CD8-positive, alpha-beta memory T cell (primary cell): ENCODE measurements around the gene SIPA1L3. TPM values are rescaled to one million over a fixed set of nuclear protein-coding genes. Genes with fewer than 3 reads are reported as not detected.
A peak's percentile ranks its signal among the peaks of the same experiment; 100 is the strongest.

ENCODE experiments used
- CTCF ChIA-PET: fragments of 350-600 bp; sonication (Branson Sonifier 250); formaldehyde crosslinking; loops from one replicate; lab custom pipeline; 2021; ENCODE audit warnings: antibody characterized with exemption; lab: Charles Lee
- POLR2A ChIA-PET: fragments of 350-600 bp; sonication (Branson Sonifier 250); formaldehyde crosslinking; loops from one replicate; lab custom pipeline; 2021; ENCODE audit warnings: antibody characterized with exemption; lab: Charles Lee
- DNase-seq, 5 donors: peaks; one replicate each; pipeline versions ENCODE4 v3.0.0 to v3.0.0-alpha.2; 2020 to 2022; ENCODE audit warnings: mixed read lengths in 1 of 5
- H3K27ac ChIP-seq: one replicate; pipeline ENCODE4 v1.7.0; 2013; ENCODE audit warnings: low read depth, mild to moderate bottlenecking, low read length, moderate library complexity
- H3K27me3 ChIP-seq: 2 replicates; pipeline ENCODE4 v1.7.0; 2013; ENCODE audit warnings: low read length, mild to moderate bottlenecking; ENCODE audit not compliant: insufficient read depth, poor library complexity, severe bottlenecking
- H3K36me3 ChIP-seq: 2 replicates; pipeline ENCODE4 v1.7.0; 2013; ENCODE audit warnings: mild to moderate bottlenecking, low read length, moderate library complexity; ENCODE audit not compliant: insufficient read depth
- H3K4me1 ChIP-seq: 2 replicates; pipeline ENCODE4 v1.7.0; 2013; ENCODE audit warnings: mild to moderate bottlenecking, low read length, moderate library complexity; ENCODE audit not compliant: insufficient read depth
- H3K4me3 ChIP-seq: 2 replicates; pipeline ENCODE4 v1.7.0; 2013; ENCODE audit warnings: mild to moderate bottlenecking, low read length
- H3K9me3 ChIP-seq: 2 replicates; pipeline ENCODE4 v1.7.0; 2013; ENCODE audit warnings: mild to moderate bottlenecking, low read length
- H3K27ac Mint-ChIP-seq, 8 donors: one replicate each; pipeline ENCODE4 v1.8.0; 2020 to 2021; ENCODE audit warnings: mixed read lengths in 8 of 8, mild to moderate bottlenecking in 6 of 8, inconsistent platforms in 3 of 8, moderate library complexity in 3 of 8
- H3K27me3 Mint-ChIP-seq, 2 donors: one replicate each; pipeline ENCODE4 v1.8.0; 2020 to 2021; ENCODE audit warnings: mixed read lengths in 2 of 2, mild to moderate bottlenecking in 1 of 2, moderate library complexity in 1 of 2
- H3K36me3 Mint-ChIP-seq, 3 donors: one replicate each; pipeline ENCODE4 v1.8.0; 2020 to 2021; ENCODE audit warnings: mixed read lengths in 3 of 3, inconsistent platforms in 1 of 3, mild to moderate bottlenecking in 1 of 3
- H3K4me1 Mint-ChIP-seq, 3 donors: one replicate each; pipeline ENCODE4 v1.8.0; 2020 to 2021; ENCODE audit warnings: mixed read lengths in 3 of 3, inconsistent platforms in 1 of 3, mild to moderate bottlenecking in 1 of 3
- H3K4me3 Mint-ChIP-seq, 7 donors: one replicate each; pipeline ENCODE4 v1.8.0; 2020 to 2021; ENCODE audit warnings: mixed read lengths in 7 of 7, mild to moderate bottlenecking in 6 of 7, moderate library complexity in 4 of 7, inconsistent platforms in 2 of 7
- H3K9me3 Mint-ChIP-seq, 5 donors: one replicate each; pipeline ENCODE4 v1.8.0; 2020 to 2022; ENCODE audit warnings: mixed read lengths in 5 of 5, mild to moderate bottlenecking in 3 of 5, moderate library complexity in 2 of 5, inconsistent platforms in 1 of 5
- polyA plus RNA-seq: library from polyadenylated mRNA; unstranded; fragments of 300-500 nt; fragmentation: Illumina TruSeq; gene quantifications from one replicate; pipeline ENCODE4 v1.2.3, GENCODE V29; 2021
- total RNA-seq, 2 experiments: library from RNA; stranded (reverse); gene quantifications; one replicate each; pipeline ENCODE4 v1.2.3, GENCODE V29; 2021

SIPA1L3 gene
- total and polyA plus RNA-seq, 3 experiments from 2014 or later, result 5.4 to 14.8 (median 11.5) TPM

GRCh38 chr19:38183251-38183897, 276.4 kb downstream of the SIPA1L3 start:
- Histone ChIP-seq H3K36me3 (no peaks in the 10 kb centered on the region), H3K4me1 (no peaks in the 10 kb centered on the region), H3K27me3 (no peaks in the 10 kb centered on the region), H3K9me3 (no peaks in the 10 kb centered on the region), H3K27ac (no peak overlapping the region), H3K4me3 (no peak overlapping the region)
- Mint-ChIP-seq H3K36me3 (peaks cover 18 to 51% (median 30%) of the 10 kb centered on the region in 3 donors), H3K4me1 (no peaks in the 10 kb centered on the region), H3K27ac (no peak overlapping the region), H3K4me3 (no peak overlapping the region), H3K9me3 (peaks cover 9 to 11% (median 10%) of the 10 kb centered on the region in 5 donors), H3K27me3 (peaks cover 0 to 2% of the 10 kb centered on the region in 2 donors)
- DNase-seq, result no peak
- ChIA-PET CTCF (no interaction called here), POLR2A (no interaction called here)

- Histone ChIP-seq H3K9me3 (no peaks in the 10 kb centered on the region), H3K4me1 (no peaks in the 10 kb centered on the region), H3K36me3 (no peaks in the 10 kb centered on the region), H3K4me3 (no peak overlapping the region), H3K27ac (no peak overlapping the region), H3K27me3 (no peaks in the 10 kb centered on the region)
- no peaks in the 10 kb centered on the region for H3K27me3 Mint-ChIP-seq
- POLR2A ChIA-PET, result no interaction called here
- no peak overlapping the region for H3K4me3 Mint-ChIP-seq
- peaks cover 17 to 48% (median 27%) of the 10 kb centered on the region in 3 donors for H3K36me3 Mint-ChIP-seq
- peaks cover 4 to 7% (median 5%) of the 10 kb centered on the region in 5 donors for H3K9me3 Mint-ChIP-seq
- CTCF ChIA-PET, result no interaction called here
- DNase-seq, result no peak
- peak overlapping the region in 2 of 8 donors; percentile 47 to 58 for H3K27ac Mint-ChIP-seq
- H3K4me1 Mint-ChIP-seq, result no peaks in the 10 kb centered on the region
Measured at GRCh38 chr19:38184815-38185214, 277.8 kb downstream of the SIPA1L3 start.

GRCh38 chr19:38185562-38185961, 278.6 kb downstream of the SIPA1L3 start:
- H3K27ac Mint-ChIP-seq, result no peak overlapping the region
- peaks cover 18 to 50% (median 24%) of the 10 kb centered on the region in 3 donors for H3K36me3 Mint-ChIP-seq
- peaks cover 4 to 7% (median 5%) of the 10 kb centered on the region in 5 donors for H3K9me3 Mint-ChIP-seq
- no peak overlapping the region for H3K4me3 Mint-ChIP-seq
- DNase-seq, result no peak
- Histone ChIP-seq H3K36me3 (no peaks in the 10 kb centered on the region), H3K27ac (no peak overlapping the region), H3K4me3 (no peak overlapping the region), H3K4me1 (no peaks in the 10 kb centered on the region), H3K9me3 (no peaks in the 10 kb centered on the region), H3K27me3 (no peaks in the 10 kb centered on the region)
- no peaks in the 10 kb centered on the region for H3K4me1 Mint-ChIP-seq
- ChIA-PET POLR2A (no interaction called here), CTCF (no interaction called here)
- H3K27me3 Mint-ChIP-seq, result no peaks in the 10 kb centered on the region

GRCh38 chr19:38190061-38190460, 283.1 kb downstream of the SIPA1L3 start:
- Mint-ChIP-seq H3K4me1 (no peaks in the 10 kb centered on the region), H3K9me3 (no peaks in the 10 kb centered on the region), H3K27me3 (no peaks in the 10 kb centered on the region), H3K4me3 (no peak overlapping the region), H3K27ac (peak overlapping the region in 1 of 8 donors; percentile 88), H3K36me3 (peaks cover 8 to 36% (median 13%) of the 10 kb centered on the region in 3 donors)
- H3K4me1 ChIP-seq, result no peaks in the 10 kb centered on the region
- ChIA-PET POLR2A (no interaction called here), CTCF (no interaction called here)
- DNase-seq, result no peak
- H3K27ac ChIP-seq, result no peak overlapping the region
- no peak overlapping the region for H3K4me3 ChIP-seq
- H3K36me3 ChIP-seq, result no peaks in the 10 kb centered on the region
- no peaks in the 10 kb centered on the region for H3K9me3 ChIP-seq
- no peaks in the 10 kb centered on the region for H3K27me3 ChIP-seq

- H3K27ac Mint-ChIP-seq, result no peak overlapping the region
- CTCF ChIA-PET, result no interaction called here
Measured at GRCh38 chr19:38190793-38191192, 283.8 kb downstream of the SIPA1L3 start.

GRCh38 chr19:38191747-38192146, 284.7 kb downstream of the SIPA1L3 start:
- H3K4me1 Mint-ChIP-seq, result no peaks in the 10 kb centered on the region
- Histone ChIP-seq H3K4me3 (no peak overlapping the region), H3K4me1 (no peaks in the 10 kb centered on the region), H3K27me3 (no peaks in the 10 kb centered on the region), H3K36me3 (no peaks in the 10 kb centered on the region), H3K27ac (no peak overlapping the region), H3K9me3 (no peaks in the 10 kb centered on the region)
- DNase-seq, result no peak
- peaks cover 0 to 1% of the 10 kb centered on the region in 2 donors for H3K27me3 Mint-ChIP-seq
- H3K9me3 Mint-ChIP-seq, result no peaks in the 10 kb centered on the region
- CTCF ChIA-PET, result no interaction called here
- peaks cover 8 to 37% (median 19%) of the 10 kb centered on the region in 3 donors for H3K36me3 Mint-ChIP-seq
- POLR2A ChIA-PET, result no interaction called here
- no peak overlapping the region for H3K4me3 Mint-ChIP-seq
- no peak overlapping the region for H3K27ac Mint-ChIP-seq

More at GRCh38 chr19:38190793-38191192, 283.8 kb downstream of the SIPA1L3 start:
- Mint-ChIP-seq H3K4me3 (no peak overlapping the region), H3K4me1 (no peaks in the 10 kb centered on the region), H3K36me3 (peaks cover 8 to 35% (median 15%) of the 10 kb centered on the region in 3 donors), H3K27me3 (no peaks in the 10 kb centered on the region), H3K9me3 (no peaks in the 10 kb centered on the region)
- no peaks in the 10 kb centered on the region for H3K36me3 ChIP-seq
- no peak overlapping the region for H3K27ac ChIP-seq
- no peak overlapping the region for H3K4me3 ChIP-seq
- no peaks in the 10 kb centered on the region for H3K27me3 ChIP-seq
- no peaks in the 10 kb centered on the region for H3K4me1 ChIP-seq
- POLR2A ChIA-PET, result no interaction called here
- DNase-seq, result no peak
- no peaks in the 10 kb centered on the region for H3K9me3 ChIP-seq

- Mint-ChIP-seq H3K36me3 (peaks cover 8 to 52% (median 19%) of the 10 kb centered on the region in 3 donors), H3K27ac (no peak overlapping the region)
Measured at GRCh38 chr19:38193445-38193844, 286.4 kb downstream of the SIPA1L3 start.

GRCh38 chr19:38194061-38194701, 287.2 kb downstream of the SIPA1L3 start:
- Histone ChIP-seq H3K4me1 (no peaks in the 10 kb centered on the region), H3K27me3 (no peaks in the 10 kb centered on the region), H3K9me3 (no peaks in the 10 kb centered on the region), H3K27ac (no peak overlapping the region), H3K36me3 (no peaks in the 10 kb centered on the region), H3K4me3 (no peak overlapping the region)
- POLR2A ChIA-PET, result no interaction called here
- peaks cover 0 to 1% of the 10 kb centered on the region in 2 donors for H3K27me3 Mint-ChIP-seq
- no peak for DNase-seq
- CTCF ChIA-PET, result no interaction called here
- H3K9me3 Mint-ChIP-seq, result no peaks in the 10 kb centered on the region
- H3K4me1 Mint-ChIP-seq, result no peaks in the 10 kb centered on the region
- no peak overlapping the region for H3K4me3 Mint-ChIP-seq
- no peak overlapping the region for H3K27ac Mint-ChIP-seq
- H3K36me3 Mint-ChIP-seq, result peaks cover 4 to 57% (median 15%) of the 10 kb centered on the region in 3 donors

More at GRCh38 chr19:38193445-38193844, 286.4 kb downstream of the SIPA1L3 start:
- ChIA-PET CTCF (no interaction called here), POLR2A (no interaction called here)
- Histone ChIP-seq H3K9me3 (no peaks in the 10 kb centered on the region), H3K4me1 (no peaks in the 10 kb centered on the region), H3K4me3 (no peak overlapping the region), H3K27ac (no peak overlapping the region), H3K36me3 (no peaks in the 10 kb centered on the region), H3K27me3 (no peaks in the 10 kb centered on the region)
- peaks cover 0 to 1% of the 10 kb centered on the region in 2 donors for H3K27me3 Mint-ChIP-seq
- no peaks in the 10 kb centered on the region for H3K4me1 Mint-ChIP-seq
- H3K9me3 Mint-ChIP-seq, result no peaks in the 10 kb centered on the region
- no peak overlapping the region for H3K4me3 Mint-ChIP-seq
- no peak for DNase-seq
